ENCODE data around the gene NAGK.
"Not testable (repeated sequence)": the region's sequence is repeated elsewhere in the genome, so short reads cannot be mapped to it uniquely, and the experiment has no call there.

The NAGK gene

DNA sequence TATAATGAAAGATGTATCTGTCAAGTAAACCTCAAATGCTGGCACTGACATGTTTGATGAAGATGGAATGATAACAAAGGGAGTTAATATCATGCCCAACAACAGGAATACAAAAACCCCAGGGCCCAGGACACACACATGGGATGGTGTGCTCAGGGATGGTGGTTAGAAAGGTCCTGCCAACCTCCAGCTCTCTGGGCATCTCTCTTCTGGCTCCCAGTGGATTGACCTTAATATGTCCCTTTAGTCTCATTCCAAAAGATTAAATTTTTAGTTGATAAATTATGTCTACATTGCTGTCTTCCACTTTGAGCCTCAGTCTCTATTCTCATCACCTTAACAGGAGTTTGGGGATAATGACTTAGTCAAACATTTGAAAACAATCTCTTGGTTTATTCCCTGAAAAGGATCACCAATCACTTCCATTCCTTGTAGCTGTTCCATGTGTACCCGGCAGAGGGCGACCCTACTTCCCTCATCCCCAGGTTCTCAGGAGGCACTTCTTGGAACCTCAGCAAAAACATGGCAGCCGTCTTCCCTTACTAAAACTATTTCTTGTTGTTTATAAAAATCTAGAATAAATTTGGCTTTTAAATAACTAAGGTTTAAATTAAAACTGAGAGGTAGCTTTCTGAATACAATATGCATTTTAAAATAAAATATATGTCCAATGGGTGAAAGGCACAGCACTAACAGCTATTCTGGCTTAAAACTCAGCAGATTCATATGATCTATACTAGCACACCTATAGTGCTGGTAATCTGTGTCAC is 31.9 kb downstream of the NAGK start:
- intact Hi-C loops (cut with DNase I), result no loop called here

DNA sequence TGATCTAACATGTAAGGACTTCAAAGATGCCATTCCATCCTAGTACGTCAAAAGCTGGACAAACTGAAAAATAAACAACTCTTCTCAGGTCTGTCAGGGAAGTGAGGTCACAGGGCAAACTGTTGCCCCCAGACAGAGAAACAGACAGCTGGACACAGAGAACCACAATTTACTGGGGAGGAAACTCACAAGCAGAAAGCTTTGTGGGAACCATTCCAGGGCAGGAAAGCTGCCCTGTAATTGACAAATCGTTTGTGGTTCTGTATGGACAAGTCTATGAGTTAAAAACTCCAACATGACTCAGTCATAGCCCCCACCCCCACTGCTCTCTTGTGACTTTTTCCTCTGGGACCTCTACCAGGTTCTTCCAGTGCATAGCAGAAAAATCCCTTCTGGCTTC is 33.2 kb downstream of the NAGK start:
- no peak for DNase-seq
- intact Hi-C loops (cut with DNase I), result no loop called here

More for the DNA sequence above, 31.9 kb downstream of the NAGK start:
- DNase-seq, result peak in 41 of 42 donors; percentile 20 to 83 (median 56)

DNA sequence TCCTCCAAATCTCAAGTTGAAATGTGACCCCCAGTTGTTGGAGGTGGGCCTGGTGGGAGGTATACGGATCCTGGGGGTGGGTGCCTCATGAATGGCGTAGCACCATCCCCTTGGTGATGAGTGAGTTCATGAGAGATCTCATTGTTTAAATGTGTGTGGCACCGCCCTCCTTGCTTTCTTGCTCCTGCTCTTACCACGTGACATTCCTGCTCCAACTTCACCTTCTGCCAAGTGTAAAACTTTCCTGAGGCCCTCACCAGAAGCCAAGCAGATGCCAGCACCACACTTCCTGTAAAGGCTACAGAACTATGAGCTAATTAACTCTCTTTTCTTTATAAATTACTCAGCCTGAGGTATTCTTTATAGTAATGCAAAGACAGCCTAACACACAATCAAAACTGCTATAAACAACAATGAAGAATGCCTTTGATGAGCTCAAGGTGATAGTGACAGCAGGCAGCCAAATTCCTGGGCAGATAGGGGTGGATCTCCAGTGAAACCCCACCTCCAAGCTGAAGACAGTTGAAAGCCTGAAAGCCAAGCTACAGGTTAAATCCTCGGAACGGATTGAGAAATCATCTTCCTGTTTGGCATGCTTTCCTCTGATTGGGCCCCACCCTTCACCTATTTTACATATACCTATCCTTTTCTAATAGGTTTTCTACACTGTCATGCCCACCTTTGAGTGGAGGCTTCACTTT is 34.7 kb downstream of the NAGK start:
- no peak for DNase-seq
- intact Hi-C loops (cut with DNase I), result no loop called here

DNA sequence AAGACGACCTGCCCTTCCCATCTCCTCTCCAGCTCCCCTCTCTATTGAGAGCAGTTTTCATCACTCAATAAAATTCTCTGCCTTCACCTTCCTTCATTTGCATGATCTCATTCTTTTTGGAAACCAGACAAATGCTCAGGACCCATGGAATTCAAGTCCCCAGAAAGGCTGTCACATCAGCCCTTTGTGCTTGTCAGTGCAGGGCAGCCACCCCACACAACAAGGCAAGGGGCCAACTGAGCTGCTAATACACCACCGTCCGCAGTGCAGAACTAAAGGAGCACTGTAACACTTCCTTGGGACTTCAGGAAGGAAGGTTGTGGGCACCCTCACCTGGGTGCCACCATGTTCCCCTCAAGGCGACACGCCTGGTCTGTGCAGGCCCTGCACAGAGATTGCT is 35.4 kb downstream of the NAGK start:
- intact Hi-C loops (cut with DNase I), result no loop called here
- DNase-seq, result no peak

DNA sequence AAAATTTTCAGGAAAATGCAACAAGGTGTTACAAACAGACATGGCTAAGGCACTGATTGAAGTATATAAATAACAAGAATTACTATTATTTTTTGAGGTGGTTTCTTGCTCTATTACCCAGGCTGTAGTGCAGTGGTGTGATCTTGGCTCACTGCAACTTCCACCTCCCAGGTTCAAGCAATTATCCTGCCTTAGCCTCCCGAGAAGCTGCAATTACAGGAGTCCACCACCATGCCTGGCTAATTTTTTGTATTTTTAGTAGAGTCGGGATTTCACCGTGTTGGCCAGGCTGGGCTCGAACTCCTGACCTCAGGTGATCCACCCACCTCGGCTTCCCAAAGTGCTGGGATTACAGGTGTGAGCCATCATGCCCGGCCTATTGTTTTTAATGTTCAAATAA is 38.0 kb downstream of the NAGK start:
- DNase-seq; intact Hi-C loops (cut with DNase I): not testable (repeated sequence)

DNA sequence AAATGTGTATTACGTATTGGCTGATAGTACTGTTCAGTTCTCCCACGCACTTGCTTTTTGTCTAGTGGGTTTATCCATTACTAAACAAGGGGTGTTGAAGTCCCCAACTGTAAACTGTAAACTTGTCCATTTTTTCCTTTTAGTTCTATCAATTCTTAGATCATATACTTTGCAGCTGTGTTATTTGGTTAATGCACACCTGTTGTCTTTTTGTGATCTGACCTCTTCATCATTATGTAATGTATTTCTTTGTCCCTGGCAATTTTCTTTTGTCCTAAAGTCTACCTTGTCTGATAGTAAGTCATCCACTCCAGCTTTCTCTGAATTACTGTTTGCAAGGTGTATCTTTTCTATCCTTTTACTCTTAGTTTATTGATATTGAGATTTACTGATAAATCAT is 39.6 kb downstream of the NAGK start:
- intact Hi-C loops (cut with DNase I), result no loop called here
- no peak for DNase-seq

DNA sequence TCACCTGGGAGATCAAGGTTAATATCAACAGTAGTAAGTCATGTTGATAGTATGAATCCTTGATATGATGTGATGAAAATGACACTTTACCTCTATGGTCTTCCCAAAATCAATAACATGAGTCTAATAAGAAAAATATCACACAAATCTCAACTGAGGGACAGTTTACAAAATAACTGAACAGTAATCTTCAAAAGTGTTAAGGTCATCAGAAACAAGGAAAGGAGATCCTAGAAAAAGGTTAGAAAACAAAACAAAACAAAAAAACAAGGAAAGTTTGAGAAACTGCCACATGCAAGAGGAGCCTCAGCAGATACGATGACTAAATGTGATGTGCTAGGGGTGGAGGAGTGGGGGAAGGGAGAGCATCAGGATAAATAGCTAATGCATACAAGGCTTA is 45.4 kb downstream of the NAGK start:
- intact Hi-C loops (cut with DNase I), result no loop called here
- no peak for DNase-seq

DNA sequence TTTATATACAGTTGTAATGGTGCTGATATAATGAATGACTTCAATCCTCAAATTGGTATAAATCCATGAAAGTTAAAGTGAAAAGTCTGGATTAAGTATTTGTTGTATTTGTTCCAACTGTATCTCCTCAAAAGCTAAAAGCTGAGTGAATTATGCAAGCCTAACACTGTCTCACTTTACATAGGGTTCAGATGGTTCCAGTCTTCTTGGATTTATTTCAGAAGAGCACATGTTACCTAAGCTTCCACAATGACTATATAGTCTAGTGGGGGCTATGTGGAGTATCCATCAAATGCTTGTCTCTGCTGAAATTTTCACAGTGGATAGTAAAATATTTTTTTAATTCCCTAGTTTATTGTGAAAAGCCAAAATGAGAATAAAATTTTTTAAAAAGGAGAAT is 48.6 kb downstream of the NAGK start:
- DNase-seq, result no peak
- intact Hi-C loops (cut with DNase I), result no loop called here

DNA sequence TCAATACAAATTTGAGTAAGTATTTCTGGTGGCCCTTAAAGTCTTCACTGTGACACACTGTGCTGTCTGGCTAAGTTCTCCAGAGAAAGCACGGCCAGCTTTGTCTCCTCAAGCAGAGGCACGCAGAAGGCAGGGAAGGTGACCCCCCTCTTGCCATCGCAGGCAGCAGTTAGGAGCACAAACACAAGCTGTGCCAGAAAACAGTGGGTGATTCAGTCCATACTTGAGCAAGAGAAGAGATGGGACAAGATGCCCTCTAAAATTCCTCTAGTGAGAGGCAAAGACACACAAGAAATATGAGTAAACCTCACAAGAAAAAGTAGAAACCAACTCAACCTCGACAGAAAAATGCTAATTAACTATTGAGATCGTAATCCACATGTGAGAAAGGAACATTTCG is 51.7 kb downstream of the NAGK start:
- DNase-seq, result no peak
- intact Hi-C loops (cut with DNase I), result no loop called here

DNA sequence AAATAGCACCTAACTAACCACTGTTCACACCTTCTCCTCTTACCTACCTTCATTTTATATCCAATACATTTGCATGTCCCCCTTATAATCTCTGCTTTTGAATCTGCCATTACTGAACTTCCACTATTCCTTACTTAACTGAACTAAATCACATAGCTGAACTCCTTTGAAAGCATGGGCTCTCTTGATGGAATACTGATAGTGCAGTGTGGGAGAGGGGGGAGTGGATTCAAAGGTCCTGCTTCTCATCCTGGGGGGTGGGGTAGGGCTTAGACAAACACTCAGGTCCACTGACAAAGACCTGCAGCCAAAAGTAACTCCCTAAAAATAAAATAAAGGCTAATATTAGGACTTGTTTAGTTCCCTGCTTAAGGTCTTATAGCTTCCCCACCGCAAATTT is 53.0 kb downstream of the NAGK start:
- DNase-seq, result no peak
- intact Hi-C loops (cut with DNase I), result no loop called here

DNA sequence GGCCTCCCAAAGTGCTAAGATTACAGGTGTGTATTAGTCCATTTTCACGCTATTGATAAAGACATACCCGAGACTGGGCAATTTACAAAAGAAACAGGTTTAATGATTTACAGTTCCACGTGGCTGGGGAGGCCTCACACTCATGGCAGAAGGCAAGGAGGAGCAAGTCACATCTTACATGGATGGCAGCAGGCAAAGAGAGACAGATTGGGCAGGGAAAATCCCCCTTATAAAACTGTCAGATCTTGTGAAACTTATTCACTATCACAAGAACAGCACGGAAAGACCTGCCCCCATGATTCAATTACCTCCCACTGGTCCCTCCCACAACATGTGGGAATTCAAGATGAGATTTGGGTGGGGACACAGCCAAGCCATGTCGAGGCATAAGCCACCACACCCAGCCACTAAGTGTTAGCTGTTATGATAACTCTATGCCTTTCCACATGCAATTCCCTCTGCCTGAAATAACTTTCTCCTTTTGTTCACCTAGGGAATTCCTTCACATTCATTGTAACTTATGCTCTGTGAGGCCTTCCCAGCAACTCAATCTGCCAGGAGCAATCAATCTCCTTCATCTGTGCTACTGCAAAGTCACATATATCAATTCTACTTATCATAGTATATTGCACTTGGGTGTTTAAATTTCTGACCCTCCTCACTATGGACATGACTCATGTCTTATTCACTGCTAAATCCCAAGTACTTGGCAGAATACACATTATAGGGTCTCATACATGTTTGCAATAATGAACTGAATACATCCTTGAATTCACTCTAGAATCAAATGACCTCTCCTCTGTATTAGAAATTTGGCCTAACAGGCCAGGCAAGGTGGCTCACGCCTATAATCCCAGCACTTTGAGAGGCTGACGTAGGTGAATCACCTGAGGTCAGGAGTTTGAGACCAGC is 54.2 kb downstream of the NAGK start:
- intact Hi-C loops (cut with DNase I), result no loop called here
- DNase-seq, result no peak

DNA sequence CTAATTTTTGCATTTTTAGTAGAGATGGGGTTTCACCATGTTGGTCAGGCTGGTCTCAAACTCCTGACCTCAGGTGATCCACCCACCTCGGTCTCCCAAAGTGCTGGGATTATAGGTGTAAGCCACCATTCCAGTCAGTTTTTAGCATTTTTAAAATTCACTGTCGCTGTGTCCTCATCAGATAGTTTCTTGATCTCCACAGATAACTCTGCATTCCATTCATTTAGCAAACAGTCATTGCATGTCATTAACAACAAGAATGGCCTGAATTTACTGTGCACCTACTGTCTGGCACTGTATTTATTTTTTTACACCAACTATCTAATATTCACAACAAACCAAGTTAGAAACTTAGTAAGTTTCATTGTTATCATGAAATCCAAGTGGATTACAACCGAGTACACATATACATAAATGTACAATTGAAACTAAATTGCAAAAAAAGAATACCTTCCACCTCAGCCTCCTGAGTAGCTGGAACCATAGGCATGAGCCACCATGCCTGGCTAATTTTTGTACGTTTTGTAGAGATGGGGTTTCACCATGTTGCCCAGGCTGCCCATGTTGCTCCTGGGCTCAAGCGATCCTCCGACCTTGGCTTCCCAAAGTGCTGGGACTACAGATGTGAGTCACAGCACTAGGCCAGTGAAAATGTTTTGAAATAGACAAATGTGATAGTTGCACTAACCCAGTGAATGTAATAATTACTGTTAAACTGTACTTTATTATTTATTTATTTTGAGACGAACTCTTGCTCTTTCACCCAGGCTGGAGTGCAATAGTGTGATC is 57.3 kb downstream of the NAGK start:
- intact Hi-C loops (cut with DNase I), result no loop called here

DNA sequence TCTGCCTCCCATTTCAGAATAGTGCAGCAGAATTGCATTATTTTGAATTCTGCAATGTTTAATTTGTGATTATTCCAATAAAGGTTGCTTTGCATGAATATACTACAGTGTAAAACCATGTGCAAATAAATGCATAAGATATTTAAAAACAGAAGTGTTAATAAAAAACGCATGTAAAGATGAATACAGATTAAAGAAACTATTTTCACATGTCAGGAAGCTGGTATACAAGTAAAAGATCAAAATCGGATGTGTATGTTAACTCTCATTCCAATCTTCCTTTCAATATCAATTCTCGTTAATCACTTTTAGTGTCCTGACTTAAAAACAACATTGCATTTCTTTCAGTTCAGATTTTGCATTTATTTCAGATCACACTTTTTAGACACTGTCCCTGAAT is 58.5 kb downstream of the NAGK start:
- DNase-seq, result no peak
- intact Hi-C loops (cut with DNase I), result no loop called here

More for the DNA sequence above, 57.3 kb downstream of the NAGK start:
- DNase-seq, result no peak

All from head of caudate nucleus (tissue), 42 donors.